Measurements from ENCODE around the gene ZGRF1.
"Not testable (repeated sequence)": the region's sequence is repeated elsewhere in the genome, so short reads cannot be mapped to it uniquely, and the experiment has no call there.

The ZGRF1 gene

DNA sequence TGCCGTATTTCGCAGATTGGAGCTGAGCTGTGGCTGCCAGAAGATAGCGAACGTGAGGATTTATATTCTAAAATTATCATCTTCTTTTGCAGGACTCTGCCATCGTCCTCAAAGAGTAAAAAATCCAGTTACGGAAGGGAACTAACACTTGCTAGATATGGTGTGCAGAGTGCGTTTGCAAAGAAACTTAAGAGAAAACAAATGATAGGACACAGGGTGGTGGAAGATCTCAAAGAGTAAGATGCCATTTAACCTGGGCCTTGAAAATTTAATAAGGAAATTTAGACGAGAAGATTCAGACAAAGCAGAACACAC is 800 bp upstream of the ZGRF1 start:
- no peak for DNase-seq

DNA sequence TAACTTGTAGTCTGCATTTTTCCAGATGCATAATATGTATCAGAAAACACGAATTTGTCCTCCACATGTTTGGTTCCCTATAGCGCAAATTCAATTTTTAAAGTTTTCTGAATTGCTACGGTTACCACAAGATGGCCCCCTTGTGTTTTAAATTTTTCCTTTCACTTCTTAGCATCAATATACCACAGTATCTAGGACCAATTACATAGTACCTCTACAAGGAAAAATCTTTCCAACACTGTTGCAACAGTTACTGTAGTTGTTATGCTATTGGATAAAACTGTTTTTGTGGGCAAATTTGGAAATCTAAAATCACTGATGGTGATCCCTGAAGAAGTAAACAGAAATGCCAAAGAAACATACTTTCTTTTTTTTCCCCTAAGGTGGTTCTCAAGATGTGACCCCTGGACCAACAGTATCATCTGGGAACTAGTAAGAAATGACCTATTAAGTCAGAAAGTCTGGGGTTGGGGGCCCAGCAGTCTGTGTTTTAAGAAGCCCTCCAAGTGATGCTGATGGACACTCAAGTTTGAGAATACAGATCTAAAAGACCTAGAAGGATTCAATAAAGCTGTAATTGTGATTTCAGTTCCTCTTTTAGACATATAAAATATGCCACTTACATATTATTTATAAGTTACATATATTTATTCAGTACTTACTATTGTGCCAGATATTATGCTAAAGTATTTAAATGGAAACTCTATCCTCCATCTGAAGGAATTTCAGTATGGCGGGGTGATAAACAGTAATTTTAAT is 3.1 kb downstream of the ZGRF1 start:
- DNase-seq = no peak

DNA sequence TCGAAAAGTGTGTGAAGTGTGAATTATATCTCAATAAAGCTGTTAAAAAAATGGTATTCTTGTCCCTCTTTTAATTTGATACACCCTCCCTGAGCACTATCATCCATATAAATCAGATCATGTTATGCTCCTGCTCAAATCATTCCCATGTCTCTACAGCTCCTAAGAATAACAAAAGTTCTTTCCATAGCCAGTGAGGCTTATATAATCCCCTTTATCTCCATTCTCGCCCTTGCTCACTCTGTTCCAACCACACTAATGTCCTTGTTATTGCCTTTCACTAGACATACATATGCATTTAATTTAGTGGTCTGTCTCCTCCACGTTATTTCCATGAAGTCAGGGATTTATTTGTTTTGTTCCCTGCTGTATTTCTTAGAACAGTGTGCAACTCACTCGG is 10.5 kb downstream of the ZGRF1 start:
- DNase-seq = no peak

DNA sequence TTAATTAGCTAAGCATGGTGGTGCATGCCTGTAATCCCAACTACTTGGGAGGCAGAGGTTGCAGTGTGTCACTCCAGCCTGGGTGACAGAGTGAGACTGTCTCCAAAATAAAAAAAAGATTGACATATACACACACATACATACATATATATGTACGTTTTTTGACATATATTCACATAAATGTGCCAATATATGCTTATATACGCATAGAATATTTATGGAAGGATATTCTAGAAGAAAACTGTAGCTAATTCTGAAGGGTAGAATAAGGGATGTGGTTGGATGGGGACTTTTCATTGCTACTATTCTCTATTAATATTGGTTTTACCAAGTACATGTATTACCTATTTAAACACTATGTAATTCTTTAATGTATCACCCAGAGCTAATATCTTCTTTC is 19.7 kb downstream of the ZGRF1 start:
- no peak for DNase-seq

DNA sequence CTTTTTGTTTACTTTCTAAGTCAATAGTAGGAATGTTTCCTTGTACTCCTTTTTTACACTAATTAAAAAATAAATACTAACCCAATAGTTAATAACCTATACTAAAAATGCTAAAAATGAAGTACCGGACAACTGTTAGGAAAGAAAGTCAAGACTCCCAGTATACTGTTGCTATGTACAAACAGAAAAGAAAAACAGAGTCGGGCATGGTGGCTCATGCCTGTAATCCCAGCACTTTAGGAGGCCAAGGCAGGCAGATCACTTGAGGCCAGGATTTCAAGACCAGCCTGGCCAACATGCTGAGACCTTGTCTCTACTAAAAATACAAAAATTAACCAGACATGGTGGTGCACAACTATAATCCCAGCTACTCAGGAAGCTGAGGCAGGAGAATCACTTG is 23.9 kb downstream of the ZGRF1 start:
- not testable (repeated sequence) for DNase-seq

DNA sequence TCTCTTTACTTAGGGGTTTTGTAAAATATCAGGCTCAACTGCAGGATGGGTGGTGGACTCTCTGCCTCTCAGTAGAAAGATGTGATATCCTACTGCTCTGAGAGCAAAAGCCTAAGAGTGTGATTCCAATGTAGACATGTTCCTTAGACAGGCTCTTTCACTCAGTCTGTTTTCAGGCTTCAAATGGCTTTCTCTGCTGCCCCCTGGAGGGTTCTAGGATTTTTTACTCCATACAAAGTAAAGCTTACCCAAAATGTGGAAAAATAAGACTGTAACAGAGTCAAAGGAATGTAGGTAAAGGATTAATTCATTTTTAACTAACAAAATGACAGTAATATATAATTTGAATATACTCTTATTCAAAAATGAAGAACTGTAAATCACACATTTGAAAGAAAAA is 32.1 kb downstream of the ZGRF1 start:
- peak; percentile 1 for DNase-seq

DNA sequence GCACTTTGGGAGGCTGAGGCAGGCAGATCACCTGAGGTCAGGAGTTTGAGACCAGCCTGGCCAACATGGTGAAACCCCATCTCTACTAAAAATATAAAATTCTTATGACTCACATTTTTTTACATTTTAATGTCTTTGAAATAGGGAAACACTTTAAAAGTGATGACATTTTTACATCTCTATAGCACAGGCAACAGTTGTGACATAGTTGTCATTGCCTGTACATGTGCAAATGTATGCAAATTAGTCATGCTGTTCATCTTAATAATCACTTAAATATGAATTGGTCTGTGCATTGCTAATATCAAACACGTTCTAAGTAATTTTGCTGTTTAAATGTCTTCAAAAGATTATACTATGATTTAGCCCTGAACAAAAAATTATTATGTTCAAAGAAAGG is 41.7 kb downstream of the ZGRF1 start:
- DNase-seq = no peak

DNA sequence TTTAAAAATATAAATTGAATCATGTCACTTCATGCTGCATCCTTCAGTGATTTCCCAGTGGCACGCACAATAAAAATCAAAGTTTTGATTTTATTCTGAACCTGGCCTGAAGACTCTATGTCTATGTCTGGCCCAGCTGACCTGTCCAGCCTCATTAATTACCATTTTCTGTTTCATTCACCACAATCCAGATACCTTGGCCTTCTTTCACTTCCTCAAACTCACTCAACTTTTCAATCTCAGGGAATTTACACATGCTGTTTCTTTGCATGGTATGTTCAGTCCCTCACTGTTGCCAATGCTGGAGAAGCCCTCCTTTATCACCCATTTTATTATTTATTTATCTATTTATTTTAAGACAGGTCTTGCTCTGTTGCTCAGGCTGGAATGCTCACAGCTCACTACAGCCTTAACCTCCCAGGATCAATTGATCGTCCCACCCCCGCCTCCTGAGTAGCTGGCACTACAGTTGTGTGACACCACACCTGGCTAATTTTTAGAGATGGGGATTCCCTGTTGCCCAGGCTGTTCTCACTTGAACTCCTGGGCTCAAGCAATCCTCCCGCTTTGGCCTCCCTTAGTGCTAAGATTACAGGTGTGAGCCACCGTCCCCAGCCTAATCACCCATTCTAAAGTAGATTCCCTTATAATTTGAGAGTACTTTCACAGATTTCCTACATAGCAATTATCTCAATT is 43.1 kb downstream of the ZGRF1 start:
- no peak for DNase-seq

DNA sequence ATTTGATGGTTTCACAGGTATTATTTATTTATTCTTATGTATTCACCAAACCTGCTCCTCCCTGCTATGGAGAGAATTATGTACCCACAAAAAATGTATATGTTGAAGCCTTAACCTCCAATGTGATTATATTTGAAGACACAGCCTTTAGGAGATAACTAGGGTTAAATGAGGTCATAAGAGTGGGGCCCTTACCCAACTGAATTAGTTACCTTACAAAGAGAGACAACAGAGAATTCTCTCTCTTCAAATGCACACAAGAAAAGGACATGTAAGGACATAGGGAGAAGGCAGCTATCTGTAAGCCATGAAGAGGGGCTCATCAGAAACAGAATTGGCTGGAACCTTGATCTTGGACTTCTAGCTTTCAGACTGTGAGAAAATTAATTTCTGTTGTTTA is 44.0 kb downstream of the ZGRF1 start:
- DNase-seq = no peak

DNA sequence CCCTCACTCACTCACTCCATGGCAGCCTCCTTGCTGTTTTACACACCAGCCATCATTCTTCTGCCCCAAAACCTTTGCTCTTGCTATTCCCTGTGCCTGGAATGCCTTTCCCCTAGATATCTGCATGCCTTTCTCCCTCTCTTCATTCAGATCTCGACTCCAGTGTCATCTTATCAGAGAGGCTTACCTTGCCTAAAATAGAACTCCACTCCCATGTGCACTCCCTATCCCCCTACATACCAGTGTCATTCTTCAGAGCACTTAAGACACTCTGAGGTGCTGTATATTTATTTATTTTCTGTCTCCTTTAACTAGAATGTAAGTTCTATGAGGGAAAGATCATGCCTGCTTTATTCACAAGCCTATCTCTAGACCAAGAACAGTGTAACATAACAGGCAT is 45.1 kb downstream of the ZGRF1 start:
- DNase-seq = no peak

DNA sequence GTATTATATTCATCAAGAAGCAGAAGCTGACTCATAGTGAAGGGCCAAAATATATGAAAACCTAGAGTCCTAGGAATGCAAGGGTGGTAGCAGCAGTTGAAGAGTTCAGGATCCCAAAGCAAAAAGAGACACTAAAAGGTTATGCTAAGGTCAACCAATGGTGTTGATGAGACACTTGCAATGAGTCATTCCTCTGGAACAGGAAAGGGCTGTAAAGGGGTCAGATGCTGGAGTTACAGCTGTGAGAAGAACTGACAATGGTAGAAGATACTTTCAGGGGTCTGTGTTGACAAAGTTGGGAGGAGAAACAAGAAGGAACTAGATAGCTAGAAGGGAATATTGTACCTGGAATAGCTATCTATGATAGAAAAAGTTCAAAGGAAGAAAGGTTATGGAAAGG is 47.5 kb downstream of the ZGRF1 start:
- no peak for DNase-seq

DNA sequence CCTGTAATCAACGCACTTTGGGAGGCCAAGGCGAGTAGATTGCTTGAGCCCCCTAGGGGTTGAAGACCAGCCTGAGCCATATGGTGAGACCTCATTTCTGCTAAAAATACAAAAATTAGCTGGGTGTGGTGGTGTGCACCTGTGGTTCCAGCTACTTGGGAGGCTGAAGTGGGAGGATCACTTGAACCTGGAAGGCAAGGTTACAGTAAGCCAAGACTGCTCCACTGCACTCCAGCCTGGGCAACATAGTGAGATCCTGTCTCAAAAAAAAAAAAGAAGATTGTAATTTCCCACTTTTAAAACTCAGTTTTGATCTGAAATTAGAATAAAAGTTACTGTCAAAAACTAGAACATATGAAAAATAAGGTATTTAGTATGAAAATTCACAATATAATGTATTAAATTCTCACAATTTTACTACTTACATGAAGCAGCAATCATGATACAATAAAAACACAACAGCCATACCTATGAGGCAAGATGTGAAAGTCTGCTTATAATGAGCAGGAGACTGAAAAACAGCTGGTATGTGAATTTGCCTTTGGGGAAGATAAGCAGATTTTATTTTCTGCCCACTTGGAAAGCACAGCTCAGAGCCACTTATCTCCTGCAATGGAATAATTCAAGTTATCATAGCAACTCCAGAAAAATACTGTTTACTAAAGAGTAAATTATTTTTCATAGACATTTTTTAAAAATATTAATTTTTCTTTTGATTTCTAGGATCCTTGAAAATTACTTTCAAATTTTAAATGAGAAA is 50.6 kb downstream of the ZGRF1 start:
- no peak for DNase-seq

DNA sequence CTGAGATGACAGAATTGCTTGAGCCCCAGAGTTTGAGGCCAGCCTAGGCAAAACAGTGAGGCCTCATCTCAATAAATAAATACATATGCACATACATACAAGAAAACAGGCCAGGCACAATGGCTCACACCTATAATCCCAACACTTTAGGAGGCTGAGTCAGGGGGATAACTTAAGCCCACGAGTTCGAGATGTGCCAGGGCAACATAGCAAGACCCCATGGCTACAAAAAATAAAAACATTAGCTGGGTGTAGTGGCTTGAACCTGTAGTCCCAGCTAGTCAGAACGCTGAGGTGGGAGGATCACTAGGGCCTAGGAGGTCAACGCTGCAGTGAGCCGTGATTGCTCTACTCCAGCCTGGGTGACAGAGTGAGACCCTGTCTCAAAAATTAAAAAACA is 69.2 kb downstream of the ZGRF1 start:
- DNase-seq = no peak

DNA sequence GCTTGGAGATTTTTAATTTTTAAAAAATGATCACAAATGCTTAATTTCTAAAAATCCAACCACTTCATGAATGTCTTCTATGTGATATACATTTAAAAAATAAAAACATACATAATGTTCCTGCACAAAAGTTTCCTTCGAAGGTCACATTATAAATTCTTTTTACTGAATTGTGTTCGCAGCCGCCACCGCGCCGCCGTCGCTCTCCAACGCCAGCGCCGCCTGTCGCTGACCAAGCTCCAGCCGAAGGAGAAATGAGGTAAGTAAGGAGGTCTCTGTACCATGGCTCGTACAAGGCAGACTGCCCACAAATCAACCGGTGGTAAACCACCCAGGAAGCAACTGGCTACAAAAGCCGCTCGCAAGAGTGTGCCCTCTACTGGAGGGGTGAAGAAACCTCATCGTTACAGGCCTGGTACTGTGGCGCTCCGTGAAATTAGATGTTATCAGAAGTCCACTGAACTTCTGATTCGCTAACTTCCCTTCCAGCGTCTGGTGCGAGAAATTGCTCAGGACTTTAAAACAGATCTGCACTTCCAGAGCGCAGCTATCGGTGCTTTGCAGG is 71.9 kb downstream of the ZGRF1 start:
- no peak for DNase-seq

DNA sequence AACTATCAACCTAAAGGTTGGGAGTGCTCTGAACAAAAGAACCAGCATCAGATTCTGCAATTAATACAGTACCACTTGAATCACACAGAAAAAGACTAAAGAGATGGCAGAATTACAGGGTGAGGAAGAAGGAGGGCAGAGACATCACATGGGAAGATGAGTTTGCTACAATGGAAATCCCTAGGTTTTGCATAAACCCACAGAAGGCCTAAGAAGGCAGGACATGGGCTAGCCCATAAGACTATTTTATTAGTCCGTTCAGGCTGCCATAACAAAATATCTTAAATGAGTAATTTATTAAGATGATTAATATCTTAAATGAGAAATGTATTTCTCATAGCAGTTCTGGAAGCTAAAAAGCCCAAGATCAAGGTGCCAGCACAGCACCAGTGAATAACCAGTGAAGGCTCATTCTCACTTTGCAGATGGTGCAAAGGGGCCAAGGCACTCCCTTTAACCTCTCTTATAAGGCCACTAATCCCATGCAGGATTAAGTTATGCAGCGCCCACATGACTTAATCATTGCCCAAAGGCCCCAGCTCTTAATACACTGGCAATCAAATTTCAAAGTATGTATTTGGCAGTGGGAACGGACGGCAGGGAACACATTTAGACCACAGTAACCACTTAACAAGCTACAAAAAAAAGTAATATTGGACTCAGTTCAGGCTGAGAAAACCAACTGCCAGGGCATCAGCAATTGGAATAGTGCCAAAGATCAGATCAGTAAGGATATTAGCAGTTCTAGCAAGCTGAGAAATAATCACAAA is 73.1 kb downstream of the ZGRF1 start:
- no peak for DNase-seq

DNA sequence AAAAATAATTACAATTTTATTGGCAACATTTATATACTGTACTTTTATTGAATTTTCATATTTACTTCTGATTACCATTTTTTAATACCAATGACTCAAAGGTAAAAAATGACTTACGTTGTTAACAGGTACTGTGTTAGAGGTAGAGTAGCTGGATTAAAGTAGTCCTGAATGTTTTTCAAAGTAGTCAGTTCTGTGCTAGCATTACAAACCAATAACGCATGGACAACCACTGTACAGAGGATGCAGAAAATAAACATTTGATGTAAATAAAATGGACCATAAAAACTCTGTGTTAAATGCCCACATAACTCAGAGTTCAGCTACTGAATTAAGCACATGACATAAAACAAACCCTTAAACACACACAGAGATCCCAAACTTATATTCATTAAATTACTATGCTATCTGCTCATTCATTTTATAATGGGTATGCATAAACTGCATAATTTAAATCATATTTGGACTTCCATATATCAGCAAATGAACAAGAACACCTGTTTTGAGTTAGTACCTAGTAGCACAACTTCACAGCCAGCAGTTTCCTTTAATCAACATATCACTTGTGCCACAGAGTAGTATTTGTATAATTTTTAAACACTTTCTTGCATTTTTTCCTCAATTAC is 74.3 kb downstream of the ZGRF1 start:
- DNase-seq = no peak

DNA sequence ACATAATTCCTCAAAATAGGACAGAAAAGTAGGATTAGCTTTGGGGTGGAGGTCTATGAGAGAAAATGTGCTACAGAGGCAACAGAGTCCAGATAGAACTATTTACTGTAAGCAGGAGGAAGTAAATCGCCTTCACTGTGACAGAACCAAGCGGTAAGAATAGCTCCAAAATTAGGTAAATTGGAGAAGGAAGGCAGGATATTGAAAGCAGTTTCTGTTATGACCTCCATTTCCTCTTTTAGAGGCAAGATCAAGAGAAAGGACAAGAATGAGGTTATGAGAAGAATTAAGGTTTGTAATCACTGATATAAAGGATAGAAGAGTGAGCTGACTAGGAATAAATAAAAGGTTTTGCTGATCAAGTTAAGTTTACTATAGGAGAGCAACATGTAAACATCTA is 76.6 kb downstream of the ZGRF1 start:
- DNase-seq = no peak

DNA sequence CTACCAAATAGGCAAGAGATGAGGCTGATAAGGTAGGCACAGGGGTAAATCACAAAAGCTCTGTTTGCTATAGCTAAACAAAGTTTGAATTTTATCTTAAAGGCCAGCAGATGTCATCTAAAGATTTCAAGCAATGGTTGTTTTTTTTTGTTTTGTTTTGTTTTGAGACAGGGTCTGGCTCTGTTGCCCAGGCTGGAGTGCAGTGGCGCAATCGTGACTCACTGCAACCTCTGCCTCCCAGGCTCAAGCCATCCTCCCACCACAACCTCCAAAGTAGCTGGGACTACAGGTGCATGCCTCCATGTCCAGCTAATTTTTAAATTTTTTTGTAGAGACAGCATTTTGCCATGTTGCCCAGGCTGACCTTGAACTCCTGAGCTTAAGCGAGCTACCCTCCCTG is 77.7 kb downstream of the ZGRF1 start:
- DNase-seq = no peak

DNA sequence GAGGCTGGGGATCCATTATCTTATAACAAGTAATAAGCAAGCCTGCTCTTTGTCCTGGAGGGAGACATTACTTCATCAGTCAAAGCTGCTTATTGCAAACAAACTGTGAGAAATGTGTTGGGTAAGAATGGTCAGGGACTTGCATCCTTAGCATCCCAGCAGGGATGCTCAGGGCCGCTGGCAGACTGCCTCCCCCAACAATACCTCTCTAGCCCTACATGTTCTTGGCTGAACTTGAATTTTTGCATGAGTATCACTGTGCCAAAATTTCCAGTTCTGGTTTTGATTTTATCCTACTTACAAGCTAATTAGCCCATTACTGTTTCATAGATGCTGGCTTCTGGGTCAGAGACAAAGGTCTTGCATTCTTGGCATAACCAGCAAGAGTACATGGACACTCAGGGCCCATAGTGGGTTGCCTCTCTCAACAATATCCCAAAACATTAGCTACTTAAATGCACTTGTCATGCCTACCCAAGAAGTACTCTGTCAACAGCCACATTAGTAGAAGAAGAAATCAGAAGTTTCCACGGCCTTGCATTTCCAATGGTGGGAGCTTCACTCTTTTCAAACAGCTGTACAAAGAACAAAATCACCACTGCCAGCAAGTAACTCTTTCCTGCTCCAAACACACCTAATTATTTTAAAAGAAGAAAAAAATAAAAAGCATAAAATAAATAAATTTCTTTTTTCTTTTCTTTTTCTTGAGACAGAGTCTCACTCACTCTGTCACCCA is 78.9 kb downstream of the ZGRF1 start:
- DNase-seq = no peak

DNA sequence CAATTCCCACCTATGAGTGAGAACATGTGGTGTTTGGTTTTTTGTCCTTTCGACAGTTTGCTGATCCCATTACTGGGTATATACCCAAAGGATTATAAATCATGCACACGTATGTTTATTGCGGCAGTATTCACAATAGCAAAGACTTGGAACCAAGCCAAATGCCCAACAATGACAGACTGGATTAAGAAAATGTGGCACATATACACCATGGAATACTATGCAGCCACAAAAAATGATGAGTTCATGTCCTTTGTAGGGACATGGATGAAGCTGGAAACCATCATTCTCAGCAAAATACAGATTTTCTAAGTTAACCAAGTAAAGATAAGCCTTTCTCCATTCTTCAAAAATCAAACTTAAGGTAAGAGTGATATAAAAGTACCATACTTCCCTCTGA is 82.4 kb downstream of the ZGRF1 start:
- not testable (repeated sequence) for DNase-seq

DNA sequence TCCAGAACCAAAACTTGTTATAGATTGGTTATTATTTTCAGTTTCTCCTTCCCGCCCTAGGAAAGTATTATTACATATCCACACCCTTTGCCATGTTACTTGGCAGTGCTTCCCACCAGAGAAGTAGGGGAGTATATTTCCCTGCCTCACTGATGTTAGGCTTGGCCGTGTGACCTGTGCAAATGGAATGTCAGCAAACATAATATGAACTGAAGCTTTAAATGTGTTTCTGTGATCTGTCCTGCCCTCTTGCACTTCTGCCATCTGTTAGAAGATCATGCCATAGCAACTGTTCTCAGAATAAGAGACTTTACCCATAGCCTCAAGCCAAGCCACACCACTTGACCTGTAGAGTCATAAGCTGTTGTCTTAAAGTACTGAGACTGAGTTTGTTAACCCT is 84.0 kb downstream of the ZGRF1 start:
- DNase-seq = no peak

DNA sequence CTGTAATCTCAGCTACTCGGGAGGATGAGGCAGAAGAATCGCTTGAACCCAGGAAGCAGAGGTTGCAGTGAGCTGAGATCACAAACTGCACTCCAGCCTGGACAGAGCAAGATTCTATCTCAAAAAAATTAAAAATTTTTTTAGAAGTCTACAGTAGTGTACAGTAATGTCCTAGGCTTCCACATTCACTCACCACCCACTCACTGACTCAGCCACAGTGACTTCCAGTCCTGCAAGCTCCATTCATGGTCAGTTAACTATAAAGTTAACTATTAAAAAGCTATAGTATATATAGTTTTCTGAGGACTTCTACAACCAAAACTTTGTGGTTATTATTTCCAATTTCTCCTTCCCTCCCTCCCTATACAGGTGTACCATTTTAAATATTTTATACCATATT is 86.0 kb downstream of the ZGRF1 start:
- DNase-seq = no peak

All from effector CD8-positive, alpha-beta T cell (primary cell).